ENCODE measurements around the gene IQCE. TPM values are rescaled to one million over a fixed set of nuclear protein-coding genes. Genes with fewer than 3 reads are reported as not detected.

Gene IQCE
- total RNA-seq, 6 experiments from 2014 or later = 3.7 to 7.0 (median 4.0) TPM

DNA sequence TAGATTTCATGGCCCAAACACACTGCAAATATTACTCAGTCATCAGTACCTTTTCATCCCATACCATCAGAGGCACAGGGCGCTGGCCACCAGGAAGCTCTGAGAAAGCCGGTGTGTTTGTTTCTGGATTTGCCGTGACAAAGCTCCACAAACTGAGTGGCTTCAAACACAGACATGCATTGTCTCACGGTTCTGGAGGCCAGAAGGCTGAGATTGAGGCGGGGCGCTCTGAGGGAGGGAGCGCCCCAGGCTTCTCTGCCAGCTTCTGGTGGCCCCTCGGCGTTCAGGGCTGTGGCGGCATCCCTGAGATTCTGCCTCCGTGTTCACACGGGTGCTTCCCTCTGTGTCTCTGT lies 69.3 kb downstream of the IQCE start:
- Histone ChIP-seq H3K27me3 (no peaks in the 10 kb centered on the region), H3K4me3 (no peak overlapping the region), H3K36me3 (no peaks in the 10 kb centered on the region), H3K4me1 (peaks cover 0 to 42% (median 20%) of the 10 kb centered on the region in 4 donors), H3K27ac (no peak overlapping the region), H3K9me3 (no peaks in the 10 kb centered on the region)
- 88% methylated on average over 12 of the region's 12 CpGs for WGBS (ENCODE audit: insufficient coverage, low coverage, low lambda C conversion rate, missing lambda C conversion rate)
- ATAC-seq = no peak
- DNase-seq = no peak
- TF ChIP-seq, protein P1, sequence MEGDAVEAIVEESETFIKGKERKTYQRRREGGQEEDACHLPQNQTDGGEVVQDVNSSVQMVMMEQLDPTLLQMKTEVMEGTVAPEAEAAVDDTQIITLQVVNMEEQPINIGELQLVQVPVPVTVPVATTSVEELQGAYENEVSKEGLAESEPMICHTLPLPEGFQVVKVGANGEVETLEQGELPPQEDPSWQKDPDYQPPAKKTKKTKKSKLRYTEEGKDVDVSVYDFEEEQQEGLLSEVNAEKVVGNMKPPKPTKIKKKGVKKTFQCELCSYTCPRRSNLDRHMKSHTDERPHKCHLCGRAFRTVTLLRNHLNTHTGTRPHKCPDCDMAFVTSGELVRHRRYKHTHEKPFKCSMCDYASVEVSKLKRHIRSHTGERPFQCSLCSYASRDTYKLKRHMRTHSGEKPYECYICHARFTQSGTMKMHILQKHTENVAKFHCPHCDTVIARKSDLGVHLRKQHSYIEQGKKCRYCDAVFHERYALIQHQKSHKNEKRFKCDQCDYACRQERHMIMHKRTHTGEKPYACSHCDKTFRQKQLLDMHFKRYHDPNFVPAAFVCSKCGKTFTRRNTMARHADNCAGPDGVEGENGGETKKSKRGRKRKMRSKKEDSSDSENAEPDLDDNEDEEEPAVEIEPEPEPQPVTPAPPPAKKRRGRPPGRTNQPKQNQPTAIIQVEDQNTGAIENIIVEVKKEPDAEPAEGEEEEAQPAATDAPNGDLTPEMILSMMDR (IDR thresholded peaks at IDR 0.05) = no peak
- no peak for TF ChIP-seq POLR2A (IDR thresholded peaks at IDR 0.05)
- intact Hi-C loops (cut with DNase I) = no loop called here

GRCh38 chr7:2628891-2629290 lies 70.1 kb downstream of the IQCE start:
- TF ChIP-seq POLR2A (IDR thresholded peaks at IDR 0.05) = no peak
- TF ChIP-seq, protein P1 (IDR thresholded peaks at IDR 0.05) = no peak
- intact Hi-C loops (cut with DNase I) = no loop called here
- Histone ChIP-seq H3K27me3 (no peaks in the 10 kb centered on the region), H3K36me3 (no peaks in the 10 kb centered on the region), H3K9me3 (no peaks in the 10 kb centered on the region), H3K27ac (peak overlapping the region in 2 of 3 donors; percentile 74 to 91), H3K4me1 (peaks cover 0 to 37% (median 21%) of the 10 kb centered on the region in 4 donors), H3K4me3 (no peak overlapping the region)
- ATAC-seq (no peak), DNase-seq (no peak)
- 100% methylated on average over 1 of the region's 7 CpGs for WGBS (ENCODE audit: insufficient coverage, low coverage, low lambda C conversion rate, missing lambda C conversion rate)

GRCh38 chr7:2629746-2630681 lies 71.2 kb downstream of the IQCE start:
- H3K27me3 ChIP-seq = no peaks in the 10 kb centered on the region
- DNase-seq = peak; percentile 87 to 94 (median 92)
- TF ChIP-seq, protein P1 (IDR thresholded peaks at IDR 0.05) = no peak
- peak; percentile 60 for TF ChIP-seq POLR2A (IDR thresholded peaks at IDR 0.05)
- peaks cover 0 to 37% (median 23%) of the 10 kb centered on the region in 4 donors for H3K4me1 ChIP-seq
- H3K27ac ChIP-seq = peak overlapping the region; percentile 78 to 91 (median 81)
- peak; percentile 59 to 79 (median 68) for ATAC-seq
- no peak overlapping the region for H3K4me3 ChIP-seq
- H3K36me3 ChIP-seq = no peaks in the 10 kb centered on the region
- WGBS (ENCODE audit: insufficient coverage, low coverage, low lambda C conversion rate, missing lambda C conversion rate) = 26% methylated on average over 3 of the region's 21 CpGs
- intact Hi-C loops (cut with DNase I) = no loop called here
- no peaks in the 10 kb centered on the region for H3K9me3 ChIP-seq

GRCh38 chr7:2631946-2632732 lies 73.4 kb downstream of the IQCE start, which contains the start of gene TTYH3:
TTYH3 (plus strand) TSS chr7:2631986; CDS start chr7:2632156, 170 bp downstream.
- intact Hi-C loops (cut with DNase I) = no loop called here
- peaks cover 0 to 54% (median 35%) of the 10 kb centered on the region in 4 donors for H3K4me1 ChIP-seq
- peak within 1 kb of the TSS; percentile 73 to 89 (median 75) for H3K4me3 ChIP-seq
- TF ChIP-seq POLR2A (IDR thresholded peaks at IDR 0.05) = peak; percentile 83
- TF ChIP-seq, protein P1 (IDR thresholded peaks at IDR 0.05) = no peak
- peak within 1 kb of the TSS; percentile 88 to 93 (median 91) for H3K27ac ChIP-seq
- ATAC-seq = no peak
- WGBS (ENCODE audit: insufficient coverage, low coverage, low lambda C conversion rate, missing lambda C conversion rate) = 0% methylated on average over 7 of the region's 62 CpGs
- no peaks in the 10 kb centered on the region for H3K36me3 ChIP-seq
- H3K27me3 ChIP-seq = no peaks in the 10 kb centered on the region
- no peaks in the 10 kb centered on the region for H3K9me3 ChIP-seq
- peak in 1 of 3 donors; percentile 62 for DNase-seq
